ENCODE measurements around the gene HOXA7. TPM values are rescaled to one million over a fixed set of nuclear protein-coding genes. Genes with fewer than 3 reads are reported as not detected.

The HOXA7 gene
- polyA plus RNA-seq, 1 of the 3 experiments (the other 2 are of a cell fraction): not detected

DNA sequence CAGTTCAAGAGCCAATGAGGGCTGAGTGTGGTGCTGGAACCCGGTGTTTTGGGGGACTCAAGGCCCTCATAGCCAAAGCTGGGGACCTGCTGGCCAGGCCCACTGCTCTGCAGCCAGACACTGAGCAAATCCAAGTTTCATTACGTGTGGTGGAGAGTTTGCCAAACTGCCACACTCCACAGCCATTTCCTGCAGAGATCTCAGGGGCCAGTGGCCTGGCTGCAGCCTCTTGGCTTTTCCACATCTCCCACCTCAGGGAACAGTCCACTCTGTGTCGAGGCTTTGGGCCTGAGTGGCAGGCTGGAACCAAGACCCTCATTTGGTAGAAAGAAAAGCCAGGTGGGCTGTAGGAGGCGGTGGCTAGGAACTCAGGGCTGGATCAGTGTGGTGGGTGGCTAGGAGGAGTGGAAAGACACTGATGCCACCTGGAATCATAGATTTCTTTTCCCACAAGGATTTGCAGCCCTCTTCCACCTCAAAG is 25.4 kb upstream of the HOXA7 start:
- CTCF ChIA-PET: interaction anchor here (0.7 to 6.8 kb wide), 11 partner anchors 8 to 1289 kb away, joined by 3 to 70 read pairs (median 9); partner anchors contain the start of genes HOXA10 and HOXA5
- Histone ChIP-seq H3K9me3 (no peaks in the 10 kb centered on the region), H4K20me1 (ENCODE audit: insufficient read depth) (peaks cover 9% of the 10 kb centered on the region; the same call in 1 of the 2 replicates), H3K27me3 (ENCODE audit: insufficient read depth) (peaks cover 97% of the 10 kb centered on the region), H3F3A (replicated peaks; ENCODE audit: insufficient read depth) (peaks cover 7% of the 10 kb centered on the region), H3K9ac (no peak overlapping the region), H2AFZ (ENCODE audit: low read depth) (no peak overlapping the region), H3K4me3 (ENCODE audit: low read depth in 2 of 2, low read length in 1 of 2) (no peak overlapping the region), H3K27ac (ENCODE audit: low read depth in 2 of 2, low read length in 1 of 2) (no peak overlapping the region), H3K79me2 (ENCODE audit: insufficient read depth) (no peaks in the 10 kb centered on the region), H3K9me2 (no peaks in the 10 kb centered on the region), H3K4me2 (no peak overlapping the region), H3K36me3 (replicated peaks in 1 of 2; ENCODE audit: control insufficient read depth in 1 of 2, insufficient read depth in 2 of 2, low read length in 1 of 2) (no peaks in the 10 kb centered on the region), H3K4me1 (ENCODE audit: control insufficient read depth in 1 of 2, insufficient read depth in 2 of 2, low read depth in 1 of 2, low read length in 1 of 2) (peaks cover 4 to 10% of the 10 kb centered on the region in 2 experiments; a peak in 1 of 4 replicates)
- POLR2A ChIA-PET: no interaction called here
- no peak for TF ChIP-seq FOSL2 (IDR thresholded peaks at IDR 0.05; ENCODE audit: borderline replicate concordance, low read depth)
- TF ChIP-seq TAF1 (IDR thresholded peaks at IDR 0.05; ENCODE audit: borderline replicate concordance, low read depth, low read length): no peak
- WGBS (ENCODE audit: low lambda C conversion rate): 32% methylated on average over 4 of the region's 4 CpGs
- DNase-seq: no peak

DNA sequence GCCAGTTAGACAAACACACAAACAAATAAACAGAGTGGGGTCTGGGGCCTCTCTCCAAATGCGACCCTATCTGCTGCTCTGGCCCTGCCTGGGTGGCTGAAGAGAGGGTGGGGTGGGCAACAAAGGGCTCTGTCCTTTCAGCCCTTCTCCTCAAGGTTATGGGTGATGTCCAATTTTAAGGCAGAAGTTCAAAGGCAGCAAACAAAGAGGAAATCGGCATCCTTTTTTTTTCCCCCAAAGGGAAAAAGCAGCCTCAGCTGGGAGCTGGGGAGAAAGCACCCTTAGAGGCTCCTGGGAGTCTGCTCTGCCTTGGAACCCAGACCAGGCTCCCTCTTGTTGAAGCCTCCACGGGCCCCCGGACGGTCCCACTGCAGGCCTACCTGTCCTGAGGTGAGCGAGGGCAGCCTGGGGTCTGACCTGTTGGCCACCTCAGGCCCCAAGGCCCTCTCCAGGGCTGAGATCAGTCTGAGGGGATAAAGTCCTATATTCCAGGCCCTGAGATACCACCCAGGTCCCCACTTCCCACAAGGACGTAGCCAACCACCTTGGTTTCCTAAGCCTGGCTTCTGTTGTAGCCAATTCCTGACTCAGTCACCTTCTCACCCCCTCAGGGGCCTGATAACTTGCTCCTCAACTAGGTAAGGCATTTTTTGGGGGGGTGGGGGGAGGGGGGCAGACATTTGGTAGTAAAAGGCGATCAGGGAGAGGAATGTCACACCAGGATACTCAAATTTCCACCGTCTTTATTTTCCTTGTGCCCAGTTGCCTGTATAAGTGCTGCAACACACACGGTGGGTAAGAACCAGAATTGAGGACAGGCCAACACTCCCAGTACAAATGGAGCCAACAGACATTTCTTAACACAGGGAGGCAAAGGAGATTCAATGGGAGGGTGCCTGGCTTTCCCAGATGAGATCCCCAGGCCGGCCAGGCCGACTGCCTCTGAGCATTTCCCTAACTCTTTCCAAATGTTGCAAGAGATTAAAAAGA is 24.3 kb upstream of the HOXA7 start:
- no peak overlapping the region for H3K4me3 ChIP-seq (ENCODE audit: low read depth in 2 of 2, low read length in 1 of 2)
- H3K9ac ChIP-seq: no peak overlapping the region
- no peaks in the 10 kb centered on the region for H3K9me3 ChIP-seq
- no peaks in the 10 kb centered on the region; the same call in 1 of the 2 replicates for H4K20me1 ChIP-seq (ENCODE audit: insufficient read depth)
- no peaks in the 10 kb centered on the region for H3K79me2 ChIP-seq (ENCODE audit: insufficient read depth)
- H2AFZ ChIP-seq (ENCODE audit: low read depth): no peak overlapping the region
- no peaks in the 10 kb centered on the region for H3K36me3 ChIP-seq (replicated peaks in 1 of 2; ENCODE audit: control insufficient read depth in 1 of 2, insufficient read depth in 2 of 2, low read length in 1 of 2)
- no peak overlapping the region for H3K27ac ChIP-seq (ENCODE audit: low read depth in 2 of 2, low read length in 1 of 2)
- H3K9me2 ChIP-seq: no peaks in the 10 kb centered on the region
- TF ChIP-seq, protein P1, sequence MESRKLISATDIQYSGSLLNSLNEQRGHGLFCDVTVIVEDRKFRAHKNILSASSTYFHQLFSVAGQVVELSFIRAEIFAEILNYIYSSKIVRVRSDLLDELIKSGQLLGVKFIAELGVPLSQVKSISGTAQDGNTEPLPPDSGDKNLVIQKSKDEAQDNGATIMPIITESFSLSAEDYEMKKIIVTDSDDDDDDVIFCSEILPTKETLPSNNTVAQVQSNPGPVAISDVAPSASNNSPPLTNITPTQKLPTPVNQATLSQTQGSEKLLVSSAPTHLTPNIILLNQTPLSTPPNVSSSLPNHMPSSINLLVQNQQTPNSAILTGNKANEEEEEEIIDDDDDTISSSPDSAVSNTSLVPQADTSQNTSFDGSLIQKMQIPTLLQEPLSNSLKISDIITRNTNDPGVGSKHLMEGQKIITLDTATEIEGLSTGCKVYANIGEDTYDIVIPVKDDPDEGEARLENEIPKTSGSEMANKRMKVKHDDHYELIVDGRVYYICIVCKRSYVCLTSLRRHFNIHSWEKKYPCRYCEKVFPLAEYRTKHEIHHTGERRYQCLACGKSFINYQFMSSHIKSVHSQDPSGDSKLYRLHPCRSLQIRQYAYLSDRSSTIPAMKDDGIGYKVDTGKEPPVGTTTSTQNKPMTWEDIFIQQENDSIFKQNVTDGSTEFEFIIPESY (IDR thresholded peaks at IDR 0.05; ENCODE audit: borderline replicate concordance, low read depth): no peak
- TF ChIP-seq TAF1 (IDR thresholded peaks at IDR 0.05; ENCODE audit: borderline replicate concordance, low read depth, low read length) (no peak), TEAD4 (IDR thresholded peaks at IDR 0.05; ENCODE audit: borderline replicate concordance, insufficient read depth) (no peak), RXRA (IDR thresholded peaks at IDR 0.05; ENCODE audit: borderline replicate concordance, low read depth) (no peak), GATA2 (CRISPR knock-in tag; IDR thresholded peaks at IDR 0.05) (no peak), MEF2A (IDR thresholded peaks at IDR 0.05; ENCODE audit: borderline replicate concordance, low read depth) (no peak), FOXJ3 (CRISPR knock-in tag; IDR thresholded peaks at IDR 0.05) (no peak), USF1 (IDR thresholded peaks at IDR 0.05; ENCODE audit: borderline replicate concordance, low read depth) (no peak), REST (IDR thresholded peaks at IDR 0.05; ENCODE audit: low read depth, low read length) (no peak), YY1 (IDR thresholded peaks at IDR 0.05; ENCODE audit: low read depth) (no peak), EP300 (IDR thresholded peaks at IDR 0.05; ENCODE audit: borderline replicate concordance in 1 of 2, low read depth in 1 of 2, low read length in 1 of 2) (no peak), RAD21 (IDR thresholded peaks at IDR 0.05; ENCODE audit: low read length) (no peak), JUND (IDR thresholded peaks at IDR 0.05) (no peak), SMC3 (IDR thresholded peaks at IDR 0.05; ENCODE audit: low read depth, low read length) (no peak), EZH2phosphoT487 (IDR thresholded peaks at IDR 0.05; ENCODE audit: borderline replicate concordance, low read depth) (no peak), FOSL2 (IDR thresholded peaks at IDR 0.05; ENCODE audit: borderline replicate concordance, low read depth) (no peak)
- 34% methylated on average over 12 of the region's 12 CpGs for WGBS (ENCODE audit: low lambda C conversion rate)
- no peak overlapping the region for H3K4me2 ChIP-seq
- ChIA-PET POLR2A (interaction anchor here (0.7 kb wide), 1 partner anchor 752 kb away, joined by 3 read pairs; no protein-coding TSS in a partner anchor), CTCF (interaction anchor here (0.6 to 12.3 kb wide), 58 partner anchors 9 to 1288 kb away, joined by 3 to 205 read pairs (median 4); partner anchors contain the start of genes EVX1, HOXA11, HOXA13 and HOXA3)
- H3K4me1 ChIP-seq (ENCODE audit: control insufficient read depth in 1 of 2, insufficient read depth in 2 of 2, low read depth in 1 of 2, low read length in 1 of 2): peaks cover 4 to 10% of the 10 kb centered on the region in 2 experiments; a peak in 1 of 4 replicates
- H3F3A ChIP-seq (replicated peaks; ENCODE audit: insufficient read depth): no peaks in the 10 kb centered on the region
- peaks cover 97% of the 10 kb centered on the region for H3K27me3 ChIP-seq (ENCODE audit: insufficient read depth)
- no peak for DNase-seq

Measured in SK-N-SH (cell line).